Hepatocyte (in vitro differentiated cells): Measurements from ENCODE around the gene RAF1. TPM values are rescaled to one million over a fixed set of nuclear protein-coding genes. Genes with fewer than 3 reads are reported as not detected.
"Not testable (repeated sequence)": the region's sequence is repeated elsewhere in the genome, so short reads cannot be mapped to it uniquely, and the experiment has no call there.

Source experiments
- DNase-seq: peaks from one replicate; pipeline ENCODE4 v3.0.0-alpha.2; 2016; ENCODE audit warnings: low spot score
- H2AFZ ChIP-seq: fragments of 200-600 bp; sonication (generic); 2 replicates; pipeline ENCODE4 v1.6.0; 2016; ENCODE audit warnings: antibody characterized with exemption, mild to moderate bottlenecking
- H3K27ac ChIP-seq: fragments of 200-600 bp; sonication (generic); 2 replicates; pipeline ENCODE4 v1.5.1; 2016; ENCODE audit warnings: mild to moderate bottlenecking
- H3K27me3 ChIP-seq: fragments of 200-600 bp; sonication (generic); 2 replicates; pipeline ENCODE4 v1.6.1; 2016
- H3K36me3 ChIP-seq: fragments of 200-600 bp; sonication (generic); replicated peaks from 2 replicates; pipeline ENCODE4 v1.5.1; 2016; ENCODE audit warnings: low read depth; ENCODE audit not compliant: insufficient read depth
- H3K4me1 ChIP-seq: fragments of 200-600 bp; sonication (generic); 2 replicates; pipeline ENCODE4 v1.5.1; 2016; ENCODE audit warnings: mild to moderate bottlenecking, moderate library complexity; ENCODE audit not compliant: insufficient read depth
- H3K4me2 ChIP-seq: fragments of 200-600 bp; sonication (generic); 2 replicates; pipeline ENCODE4 v1.6.0; 2016
- H3K4me3 ChIP-seq: fragments of 200-600 bp; sonication (generic); 2 replicates; pipeline ENCODE4 v1.5.1; 2016; ENCODE audit warnings: mild to moderate bottlenecking
- H3K79me2 ChIP-seq: fragments of 200-600 bp; sonication (generic); 2 replicates; pipeline ENCODE4 v1.6.0; 2017; ENCODE audit warnings: mild to moderate bottlenecking
- H3K9me2 ChIP-seq: fragments of 200-600 bp; sonication (generic); replicated peaks from 2 replicates; pipeline ENCODE4 v1.6.0; 2017; ENCODE audit warnings: mild to moderate bottlenecking; ENCODE audit not compliant: insufficient read depth
- H3K9me3 ChIP-seq: fragments of 200-600 bp; sonication (generic); 2 replicates; pipeline ENCODE4 v1.5.1; 2016; ENCODE audit warnings: low read depth, mild to moderate bottlenecking
- H4K20me1 ChIP-seq: fragments of 200-600 bp; sonication (generic); 2 replicates; pipeline ENCODE4 v1.6.0; 2016; ENCODE audit warnings: mild to moderate bottlenecking; ENCODE audit not compliant: insufficient read depth, poor library complexity, severe bottlenecking
- EZH2 ChIP-seq: fragments of 200-600 bp; sonication (generic); IDR thresholded peaks from 2 replicates; pipeline ENCODE4 v1.6.1; 2016; ENCODE audit warnings: antibody characterized with exemption, mild to moderate bottlenecking, borderline replicate concordance
- EZH2phosphoT487 ChIP-seq: fragments of 200-600 bp; sonication (generic); IDR thresholded peaks from one replicate; pipeline ENCODE4 v1.6.1; 2018; ENCODE audit warnings: antibody characterized with exemption, mild to moderate bottlenecking, low read depth, moderate library complexity; ENCODE audit not compliant: unreplicated experiment, severe bottlenecking
- WGBS: methylation state at CpG from one replicate; pipeline ENCODE4 v1.1.6; 2016; ENCODE audit warnings: low lambda C conversion rate; ENCODE audit errors: missing lambda C conversion rate; 5-methylcytosine and 5-hydroxymethylcytosine counted together
- polyA plus RNA-seq: library from polyadenylated mRNA; unstranded; fragments of >200 nt; fragmentation: Nextera tagmentation; extraction: Ambion mirVana; gene quantifications from 2 replicates; pipeline ENCODE4 v1.2.1, GENCODE V29; 2016
- total RNA-seq: library from RNA; depleted of rRNA; stranded (reverse); fragments of >200 nt; gene quantifications from 2 replicates; pipeline ENCODE4 v1.2.3, GENCODE V29; 2014
- TF ChIP-seq, protein P1 (sequence below): fragments of 200-600 bp; sonication (generic); IDR thresholded peaks from 2 replicates; pipeline ENCODE4 v1.5.1; 2016; ENCODE audit warnings: antibody characterized with exemption, mild to moderate bottlenecking; ENCODE audit not compliant: poor library complexity

Gene RAF1
- total and polyA plus RNA-seq, 2 experiments from 2014 or later: 79.8 to 118 TPM

- TF ChIP-seq, protein P1, sequence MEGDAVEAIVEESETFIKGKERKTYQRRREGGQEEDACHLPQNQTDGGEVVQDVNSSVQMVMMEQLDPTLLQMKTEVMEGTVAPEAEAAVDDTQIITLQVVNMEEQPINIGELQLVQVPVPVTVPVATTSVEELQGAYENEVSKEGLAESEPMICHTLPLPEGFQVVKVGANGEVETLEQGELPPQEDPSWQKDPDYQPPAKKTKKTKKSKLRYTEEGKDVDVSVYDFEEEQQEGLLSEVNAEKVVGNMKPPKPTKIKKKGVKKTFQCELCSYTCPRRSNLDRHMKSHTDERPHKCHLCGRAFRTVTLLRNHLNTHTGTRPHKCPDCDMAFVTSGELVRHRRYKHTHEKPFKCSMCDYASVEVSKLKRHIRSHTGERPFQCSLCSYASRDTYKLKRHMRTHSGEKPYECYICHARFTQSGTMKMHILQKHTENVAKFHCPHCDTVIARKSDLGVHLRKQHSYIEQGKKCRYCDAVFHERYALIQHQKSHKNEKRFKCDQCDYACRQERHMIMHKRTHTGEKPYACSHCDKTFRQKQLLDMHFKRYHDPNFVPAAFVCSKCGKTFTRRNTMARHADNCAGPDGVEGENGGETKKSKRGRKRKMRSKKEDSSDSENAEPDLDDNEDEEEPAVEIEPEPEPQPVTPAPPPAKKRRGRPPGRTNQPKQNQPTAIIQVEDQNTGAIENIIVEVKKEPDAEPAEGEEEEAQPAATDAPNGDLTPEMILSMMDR: no peak
- TF ChIP-seq EZH2 (no peak), EZH2phosphoT487 (no peak)
- WGBS: 23% methylated on average over 5 of the region's 5 CpGs
- peaks cover 66% of the 10 kb centered on the region for H3K79me2 ChIP-seq
- no peaks in the 10 kb centered on the region for H3K27me3 ChIP-seq
- DNase-seq: no peak
- peak overlapping the region; percentile 97 for H3K27ac ChIP-seq
- no peaks in the 10 kb centered on the region for H3K36me3 ChIP-seq
- peaks cover 47% of the 10 kb centered on the region for H4K20me1 ChIP-seq
- peaks cover 32% of the 10 kb centered on the region for H3K4me1 ChIP-seq
- no peak overlapping the region for H2AFZ ChIP-seq
- peak overlapping the region; percentile 46 for H3K4me3 ChIP-seq
- H3K9me3 ChIP-seq: no peaks in the 10 kb centered on the region
- peak overlapping the region; percentile 94 for H3K4me2 ChIP-seq
- H3K9me2 ChIP-seq: no peaks in the 10 kb centered on the region
Observed at GRCh38 chr3:12661926-12662592, 1.9 kb downstream of the RAF1 start.

GRCh38 chr3:12661375-12661774 lies 2.5 kb downstream of the RAF1 start:
- not testable (repeated sequence) for H3K4me3 ChIP-seq, H3K36me3 ChIP-seq, H3K9me3 ChIP-seq, DNase-seq, H3K27me3 ChIP-seq, H2AFZ ChIP-seq, H3K9me2 ChIP-seq
- H4K20me1 ChIP-seq: peaks cover 54% of the 10 kb centered on the region
- H3K4me2 ChIP-seq: peak overlapping the region; percentile 94
- 85% methylated on average over 13 of the region's 13 CpGs for WGBS
- peaks cover 32% of the 10 kb centered on the region for H3K4me1 ChIP-seq
- peaks cover 72% of the 10 kb centered on the region for H3K79me2 ChIP-seq
- H3K27ac ChIP-seq: peak overlapping the region; percentile 8

- H3K9me2 ChIP-seq: no peaks in the 10 kb centered on the region
- no peaks in the 10 kb centered on the region for H3K36me3 ChIP-seq
- no peaks in the 10 kb centered on the region for H3K9me3 ChIP-seq
- no peak overlapping the region for H2AFZ ChIP-seq
- no peaks in the 10 kb centered on the region for H3K27me3 ChIP-seq
- peak overlapping the region; percentile 80 for H3K27ac ChIP-seq
- no peak overlapping the region for H3K4me3 ChIP-seq
- TF ChIP-seq, protein P1: no peak
- no peak for TF ChIP-seq EZH2phosphoT487
- TF ChIP-seq EZH2: no peak
- peaks cover 65% of the 10 kb centered on the region for H4K20me1 ChIP-seq
- peaks cover 32% of the 10 kb centered on the region for H3K4me1 ChIP-seq
- peaks cover 84% of the 10 kb centered on the region for H3K79me2 ChIP-seq
- 60% methylated on average over 2 of the region's 2 CpGs for WGBS
- DNase-seq: no peak
- peak overlapping the region; percentile 94 for H3K4me2 ChIP-seq
Observed at GRCh38 chr3:12660196-12660595, 3.7 kb downstream of the RAF1 start.

DNA sequence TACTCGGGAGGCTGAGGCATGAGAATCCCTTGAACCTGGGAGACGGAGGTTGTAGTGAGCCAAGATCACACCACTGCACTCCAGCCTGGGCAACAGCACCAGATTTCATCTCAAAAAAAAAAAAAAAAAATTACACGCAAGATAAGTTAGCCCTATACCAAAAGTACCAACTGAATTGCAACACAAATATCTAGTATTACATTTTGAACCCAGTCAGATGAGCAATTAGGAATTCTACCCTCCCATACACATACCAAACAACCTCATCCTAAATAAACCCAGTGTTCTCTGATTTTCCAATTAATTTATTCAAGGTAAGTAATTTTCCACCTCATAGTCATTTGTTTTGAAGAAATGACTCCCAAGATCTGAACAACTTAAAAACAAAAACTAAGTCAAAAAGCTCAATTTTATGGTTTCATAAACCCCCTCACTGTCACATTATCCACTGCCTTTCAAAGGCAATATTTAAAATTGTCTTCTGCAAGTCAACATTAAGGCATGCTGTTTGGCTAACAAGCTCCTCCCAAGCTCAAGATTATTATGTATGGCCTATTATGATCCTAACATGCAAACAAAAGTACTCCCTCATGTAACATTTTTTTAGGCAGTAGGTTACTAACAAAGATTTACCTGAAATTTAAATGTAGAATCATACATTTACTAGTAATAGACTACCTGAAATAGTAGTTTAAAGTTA lies 4.5 kb downstream of the RAF1 start:
- Histone ChIP-seq H3K36me3 (no peaks in the 10 kb centered on the region), H4K20me1 (peaks cover 73% of the 10 kb centered on the region), H2AFZ (no peak overlapping the region), H3K4me2 (peak overlapping the region; percentile 94), H3K4me3 (no peak overlapping the region), H3K9me2 (no peaks in the 10 kb centered on the region), H3K79me2 (peaks cover 91% of the 10 kb centered on the region), H3K27ac (peak overlapping the region; percentile 80), H3K27me3 (no peaks in the 10 kb centered on the region), H3K9me3 (no peaks in the 10 kb centered on the region), H3K4me1 (peaks cover 32% of the 10 kb centered on the region)
- 86% methylated on average over 3 of the region's 3 CpGs for WGBS
- TF ChIP-seq EZH2phosphoT487 (no peak), EZH2 (no peak)
- TF ChIP-seq, protein P1: no peak
- no peak for DNase-seq
